Calu3 (cell line): ENCODE data around the gene GOT1. TPM values are rescaled to one million over a fixed set of nuclear protein-coding genes. Genes with fewer than 3 reads are reported as not detected.
A peak's percentile ranks its signal among the peaks of the same experiment; 100 is the strongest.

Source experiments
- BruUV-seq: library from RNA; stranded (reverse); fragments of 400-500 nt; replicated peaks from 2 replicates; lab custom pipeline; 2021; lab: Mats Ljungman, UMichigan
- CTCF ChIA-PET: fragments of 300-600 bp; sonication (Branson Sonifier 250); formaldehyde crosslinking; loops from one replicate; lab custom pipeline; 2022; ENCODE audit warnings: antibody characterized with exemption; lab: Charles Lee
- DNase-seq: peaks from one replicate; pipeline ENCODE4 v3.0.0; 2022
- H3K27ac Mint-ChIP-seq: one replicate; pipeline ENCODE4 v1.8.0; 2022; ENCODE audit warnings: mixed read lengths; ENCODE audit not compliant: unreplicated experiment
- H3K27me3 Mint-ChIP-seq: one replicate; pipeline ENCODE4 v1.8.0; 2022; ENCODE audit warnings: mixed read lengths; ENCODE audit not compliant: unreplicated experiment
- H3K36me3 Mint-ChIP-seq: one replicate; pipeline ENCODE4 v1.8.0; 2022; ENCODE audit warnings: mild to moderate bottlenecking, moderate library complexity, mixed read lengths; ENCODE audit not compliant: insufficient read depth, unreplicated experiment
- H3K4me1 Mint-ChIP-seq: one replicate; pipeline ENCODE4 v1.8.0; 2022; ENCODE audit warnings: mild to moderate bottlenecking, low read depth, mixed read lengths; ENCODE audit not compliant: unreplicated experiment
- H3K4me3 Mint-ChIP-seq: one replicate; pipeline ENCODE4 v1.8.0; 2022; ENCODE audit warnings: mild to moderate bottlenecking, low read depth, moderate library complexity, mixed read lengths; ENCODE audit not compliant: unreplicated experiment
- H3K9me3 Mint-ChIP-seq: one replicate; pipeline ENCODE4 v1.8.0; 2022; ENCODE audit warnings: low read depth, mixed read lengths; ENCODE audit not compliant: unreplicated experiment
- CTCF ChIP-seq: fragments of 200-600 bp; IDR thresholded peaks from one replicate; pipeline ENCODE4 v1.8.0; 2022; ENCODE audit warnings: antibody characterized with exemption; ENCODE audit not compliant: unreplicated experiment
- intact Hi-C: fragments of 100-400 bp; cut with micrococcal nuclease; formaldehyde crosslinking; loops from one replicate; pipeline ENCODE4 v1.10.0; 2022; ENCODE audit not compliant: unreplicated experiment
- total RNA-seq: library from RNA; stranded (reverse); gene quantifications from 2 replicates; pipeline ENCODE4 v1.2.3, GENCODE V29; 2022

GOT1 gene
- total RNA-seq, 1 experiment from 2014 or later: 35.6 TPM

- peak; percentile 29 for TF ChIP-seq CTCF
- H3K27ac Mint-ChIP-seq: no peak overlapping the region
These were observed 59.4 kb downstream of the GOT1 start for GRCh38 chr10:99370993-99371392.

GRCh38 chr10:99369551-99369950, 60.9 kb downstream of the GOT1 start:
- H3K27ac Mint-ChIP-seq: no peak overlapping the region
- DNase-seq: no peak
- CTCF ChIA-PET: interaction anchor here (1.1 kb wide), 1 partner anchor 32 kb away, joined by 3 read pairs; no protein-coding TSS in a partner anchor
- no TSS peak for BruUV-seq
- no peak for TF ChIP-seq CTCF
- H3K4me1 Mint-ChIP-seq: no peaks in the 10 kb centered on the region
- no peaks in the 10 kb centered on the region for H3K27me3 Mint-ChIP-seq
- H3K4me3 Mint-ChIP-seq: no peak overlapping the region
- no peaks in the 10 kb centered on the region for H3K9me3 Mint-ChIP-seq
- no peaks in the 10 kb centered on the region for H3K36me3 Mint-ChIP-seq
- intact Hi-C loops: no loop called here

More at GRCh38 chr10:99370993-99371392, 59.4 kb downstream of the GOT1 start:
- H3K27me3 Mint-ChIP-seq: no peaks in the 10 kb centered on the region
- CTCF ChIA-PET: no interaction called here
- peaks cover 9% of the 10 kb centered on the region for H3K4me1 Mint-ChIP-seq
- H3K9me3 Mint-ChIP-seq: no peaks in the 10 kb centered on the region
- no peaks in the 10 kb centered on the region for H3K36me3 Mint-ChIP-seq
- H3K4me3 Mint-ChIP-seq: no peak overlapping the region
- peak; percentile 20 for DNase-seq
- intact Hi-C loops: loop anchor here (5.0 kb wide), 1 partner anchor 579 kb away; no protein-coding TSS in a partner anchor
- no TSS peak for BruUV-seq

DNA sequence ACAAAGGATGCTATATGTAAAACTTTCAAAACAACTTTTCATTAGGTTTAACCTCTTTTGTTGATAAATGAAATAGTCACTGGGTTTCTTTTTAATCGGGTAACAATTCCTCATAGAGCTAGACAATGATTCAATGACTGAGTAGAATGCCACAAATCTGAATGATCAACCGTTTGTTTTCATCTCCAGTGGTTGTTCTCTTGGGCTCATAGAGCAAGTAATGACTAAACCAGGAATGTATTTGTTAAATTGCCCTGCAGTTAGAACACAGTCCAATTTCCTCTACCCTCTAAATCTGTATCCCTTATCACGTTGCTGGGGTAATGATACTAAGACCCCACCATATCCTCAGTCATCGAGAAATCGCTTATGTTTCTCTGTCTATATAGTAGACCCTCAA, 61.3 kb downstream of the GOT1 start:
- TF ChIP-seq CTCF: no peak
- no peaks in the 10 kb centered on the region for H3K9me3 Mint-ChIP-seq
- no TSS peak for BruUV-seq
- no peaks in the 10 kb centered on the region for H3K4me1 Mint-ChIP-seq
- H3K36me3 Mint-ChIP-seq: no peaks in the 10 kb centered on the region
- CTCF ChIA-PET: interaction anchor here (1.1 kb wide), 1 partner anchor 32 kb away, joined by 3 read pairs; no protein-coding TSS in a partner anchor
- intact Hi-C loops: no loop called here
- no peak overlapping the region for H3K27ac Mint-ChIP-seq
- H3K27me3 Mint-ChIP-seq: no peaks in the 10 kb centered on the region
- no peak overlapping the region for H3K4me3 Mint-ChIP-seq
- no peak for DNase-seq

GRCh38 chr10:99368646-99369045, 61.8 kb downstream of the GOT1 start:
- Mint-ChIP-seq H3K4me3 (no peak overlapping the region), H3K36me3 (no peaks in the 10 kb centered on the region)

More at GRCh38 chr10:99368646-99369045, 61.8 kb downstream of the GOT1 start:
- CTCF ChIA-PET: interaction anchor here (1.1 kb wide), 1 partner anchor 31 kb away, joined by 3 read pairs; no protein-coding TSS in a partner anchor
- Mint-ChIP-seq H3K27me3 (no peaks in the 10 kb centered on the region), H3K4me1 (no peaks in the 10 kb centered on the region), H3K27ac (no peak overlapping the region), H3K9me3 (no peaks in the 10 kb centered on the region)
- BruUV-seq: no TSS peak
- no peak for DNase-seq
- no peak for TF ChIP-seq CTCF
- intact Hi-C loops: no loop called here
